OCI-M2 (cell line): ENCODE measurements around the gene PRODH.
"Not testable (repeated sequence)": the region's sequence is repeated elsewhere in the genome, so short reads cannot be mapped to it uniquely, and the experiment has no call there.

ENCODE experiments used
- DNase-seq: peaks from one replicate; lab custom pipeline; 2025; ENCODE audit not compliant: unreplicated experiment; lab: John Stamatoyannopoulos, UW

PRODH gene

GRCh38 chr22:18935889-18936529 is at the start of gene PRODH:
PRODH (minus strand) TSS chr22:18936293; CDS start chr22:18936287, 6 bp downstream.
- no peak for DNase-seq

GRCh38 chr22:18985780-18986179 is 49.7 kb upstream of the PRODH start:
- no peak for DNase-seq

DNA sequence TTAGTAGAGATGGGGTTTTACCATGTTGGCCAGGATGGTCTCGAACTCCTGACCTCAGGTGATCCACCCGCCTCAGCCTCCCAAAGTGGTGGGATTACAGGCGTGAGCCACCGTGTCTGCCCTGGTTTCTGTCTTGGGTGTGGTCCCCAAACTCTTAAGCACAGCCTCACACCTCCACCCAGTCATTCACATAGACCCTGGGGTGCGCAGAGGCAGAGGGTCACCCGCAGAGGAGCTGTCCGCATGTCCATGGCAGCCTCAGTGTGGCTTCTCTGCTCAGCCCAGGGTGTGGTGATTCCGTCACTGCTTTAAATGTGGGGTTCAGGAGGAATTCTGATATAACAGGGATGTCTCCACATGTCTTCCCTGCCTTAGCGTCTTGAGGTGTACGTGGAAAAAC is 48.5 kb upstream of the PRODH start:
- no peak for DNase-seq

DNA sequence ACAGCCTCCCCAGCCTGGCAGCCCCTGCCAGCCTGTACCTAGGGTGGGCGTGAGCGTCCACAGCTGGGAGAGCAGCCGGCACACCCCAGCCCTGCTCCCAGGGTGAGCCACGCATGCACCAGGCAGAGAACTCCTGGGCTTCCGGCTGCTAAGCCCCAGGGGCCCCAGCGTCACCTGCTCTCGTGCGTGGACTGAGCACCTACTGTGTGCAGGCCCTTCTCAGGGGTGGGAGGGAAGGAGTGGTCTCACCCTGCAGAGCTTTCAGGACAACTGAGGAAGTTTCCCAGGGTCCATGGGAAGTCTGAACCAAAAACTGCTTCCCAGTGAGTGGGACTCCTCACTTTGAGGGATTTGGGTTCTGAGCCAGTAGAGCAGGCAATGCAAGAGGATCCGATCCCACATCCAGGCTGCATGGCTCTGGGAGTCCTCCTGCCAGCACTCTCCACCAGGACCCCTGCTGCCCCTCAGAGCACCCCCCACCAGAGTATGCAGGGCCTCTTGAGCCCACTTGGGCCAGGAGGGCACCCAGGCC is 47.1 kb upstream of the PRODH start:
- no peak for DNase-seq

GRCh38 chr22:18980829-18981228 is 44.7 kb upstream of the PRODH start:
- no peak for DNase-seq

DNA sequence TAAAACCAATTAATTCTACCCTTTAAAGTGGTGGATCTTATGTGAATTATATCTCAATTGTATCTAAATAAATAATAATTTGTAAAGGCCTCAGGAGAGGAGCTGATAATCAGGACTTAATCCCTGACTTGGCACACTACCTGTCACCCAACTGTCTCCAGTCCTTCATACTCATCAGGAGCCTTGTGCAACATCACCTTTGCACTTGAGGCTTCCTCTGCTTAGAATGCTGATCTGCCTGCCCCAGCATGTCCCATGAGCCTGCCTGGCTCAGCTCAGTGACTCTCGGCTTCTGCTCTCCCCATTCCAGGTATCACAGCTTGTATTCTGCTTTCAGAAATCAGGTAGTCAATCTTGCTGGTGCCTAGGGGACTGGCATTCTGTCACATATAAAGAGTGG is 43.9 kb upstream of the PRODH start:
- no peak for DNase-seq

GRCh38 chr22:18978506-18978905 is 42.4 kb upstream of the PRODH start:
- DNase-seq = no peak

- no peak for DNase-seq
Measured at GRCh38 chr22:18977824-18978425, 41.8 kb upstream of the PRODH start.

- no peak for DNase-seq
Measured at GRCh38 chr22:18976197-18976751, 40.2 kb upstream of the PRODH start.

- no peak for DNase-seq
Measured at GRCh38 chr22:18975434-18976196, 39.5 kb upstream of the PRODH start.

DNA sequence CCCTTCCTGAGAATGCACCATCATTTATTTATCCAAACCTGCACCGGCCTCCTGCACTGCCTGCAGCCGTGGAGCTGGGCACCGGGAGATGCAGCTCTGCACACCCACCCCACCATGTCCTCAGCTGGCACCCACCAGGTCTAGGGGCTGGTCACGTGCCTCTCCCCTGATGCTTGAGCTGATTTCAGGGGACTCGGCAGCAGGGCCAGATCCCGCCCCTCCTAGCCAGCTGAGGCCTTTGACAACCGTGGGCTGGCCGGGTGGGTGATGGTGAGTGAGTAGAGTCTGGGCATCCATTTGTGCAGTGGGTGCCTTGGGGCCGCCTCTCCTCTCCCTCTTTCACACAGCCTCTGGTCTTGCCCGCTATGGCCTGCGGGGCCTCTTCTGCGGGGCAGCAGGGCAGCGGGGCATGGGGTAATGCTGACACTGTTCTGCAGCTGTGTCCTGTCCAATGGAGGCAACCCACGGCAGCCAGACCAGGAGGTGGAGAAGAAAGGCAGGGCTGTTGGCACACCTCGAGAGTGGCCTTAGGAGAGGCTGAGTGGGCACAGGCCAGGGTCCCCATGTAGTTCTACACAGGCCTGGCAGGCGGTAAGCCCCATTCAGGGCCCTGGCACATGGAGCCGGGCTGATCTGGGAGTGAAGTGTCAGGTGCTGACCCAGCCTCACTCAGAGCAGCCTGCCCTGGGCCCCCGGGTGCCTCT is 38.5 kb upstream of the PRODH start:
- DNase-seq = no peak

DNA sequence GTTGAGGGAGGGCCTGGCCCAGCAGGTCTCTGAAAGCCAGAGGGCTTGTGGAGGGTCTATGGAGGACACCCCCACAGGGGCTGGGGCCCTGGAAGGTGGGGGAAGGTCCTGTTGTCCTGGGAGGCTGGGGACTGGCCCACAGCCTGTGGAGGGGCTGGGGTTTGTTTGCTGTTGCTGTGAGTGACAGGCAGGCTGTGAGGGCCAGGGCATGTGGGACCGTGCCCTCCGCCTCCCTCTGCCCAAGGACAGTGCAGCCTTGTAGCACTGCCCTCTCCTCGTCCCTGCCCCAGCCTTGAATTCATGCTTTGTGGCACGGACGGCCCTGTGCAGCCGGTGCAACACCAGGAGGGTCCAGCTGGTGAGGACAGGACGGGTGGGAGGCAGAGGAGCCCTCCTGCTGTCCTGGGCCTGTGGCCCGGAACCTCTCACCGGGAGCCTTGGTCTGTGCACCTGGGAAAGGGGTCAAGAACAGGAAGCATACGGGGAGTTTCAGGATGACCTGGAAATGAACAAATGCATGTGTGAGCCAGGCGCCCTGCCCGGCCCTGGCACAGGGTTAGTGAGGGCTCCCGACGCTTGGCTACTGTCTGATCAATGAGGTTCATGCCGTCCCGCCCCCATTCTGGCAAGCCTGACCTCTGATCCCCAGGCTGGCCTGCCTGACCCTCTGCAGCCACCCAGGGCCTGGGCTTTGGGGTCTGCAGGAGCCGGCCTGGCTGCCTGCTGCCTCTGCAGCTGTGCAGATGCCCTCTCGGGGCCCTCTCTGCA is 37.4 kb upstream of the PRODH start:
- no peak for DNase-seq

GRCh38 chr22:18972591-18972990 is 36.5 kb upstream of the PRODH start:
- not testable (repeated sequence) for DNase-seq

GRCh38 chr22:18972029-18972428 is 35.9 kb upstream of the PRODH start:
- DNase-seq = not testable (repeated sequence)

DNA sequence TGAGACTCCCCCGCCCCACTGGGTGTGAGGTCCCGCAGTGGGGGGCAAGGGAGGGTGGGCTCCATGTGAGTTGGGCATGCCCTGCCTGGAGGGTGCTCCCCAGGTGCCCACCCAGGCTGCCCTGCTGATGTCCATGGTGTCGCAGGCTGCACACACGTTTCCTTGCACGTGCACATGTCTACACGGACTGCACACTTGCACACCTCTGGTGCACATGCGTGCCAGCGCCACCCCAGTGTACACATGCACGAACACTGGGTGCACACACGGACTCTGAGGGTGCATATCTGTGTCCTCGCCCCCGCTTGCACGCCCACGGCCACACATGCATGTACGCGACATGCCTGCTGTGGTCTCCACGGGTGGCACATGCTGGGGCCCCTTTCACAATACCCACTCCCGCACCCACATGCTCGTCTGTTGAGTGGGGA is 35.2 kb upstream of the PRODH start:
- DNase-seq = no peak

GRCh38 chr22:18970948-18971315 is 34.8 kb upstream of the PRODH start:
- DNase-seq = no peak

DNA sequence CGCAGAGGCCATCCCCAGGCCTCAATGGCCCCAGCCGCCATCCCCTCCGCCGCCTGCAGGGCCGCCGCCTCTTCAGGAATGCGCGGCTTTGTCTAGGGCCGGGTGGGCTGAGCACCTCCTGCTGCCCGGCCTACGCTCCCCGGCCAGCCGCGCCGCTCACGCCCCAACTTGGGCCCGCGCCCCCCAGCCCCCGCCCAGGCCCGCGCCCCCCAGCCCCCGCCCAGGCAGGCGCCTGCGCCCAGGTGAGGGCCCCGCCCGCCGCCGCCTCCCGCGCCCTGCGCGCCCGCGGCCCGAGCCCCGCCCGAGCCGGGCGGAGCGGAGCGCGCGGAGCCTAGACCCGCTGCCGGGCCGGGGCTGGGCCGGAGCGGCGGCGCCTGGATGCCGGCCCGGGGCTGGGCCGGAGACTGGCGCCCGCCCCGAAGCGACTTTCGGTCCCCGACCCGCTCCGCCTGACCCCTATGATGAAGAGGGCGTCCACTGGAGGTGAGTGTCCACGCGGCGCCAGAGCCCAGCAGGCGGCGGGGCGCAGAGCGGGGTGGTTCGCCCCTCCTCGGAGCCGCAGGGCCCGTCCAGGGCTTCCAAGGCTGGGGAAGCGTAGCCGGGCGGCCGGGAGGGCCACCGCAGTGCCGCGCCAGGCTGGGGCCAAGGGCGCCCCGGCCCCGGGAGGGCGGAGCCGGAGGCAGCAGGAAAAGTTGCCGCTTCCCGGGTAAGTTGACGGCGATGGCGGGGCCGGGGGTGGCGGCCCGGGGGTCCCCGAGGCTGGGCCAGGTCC is 34.3 kb upstream of the PRODH start:
- DNase-seq = no peak

- not testable (repeated sequence) for DNase-seq
Measured at GRCh38 chr22:18969158-18969942, 33.3 kb upstream of the PRODH start.
